ENCODE data around the gene LRRC39.
"Not testable (repeated sequence)": the region's sequence is repeated elsewhere in the genome, so short reads cannot be mapped to it uniquely, and the experiment has no call there.

LRRC39 gene

DNA sequence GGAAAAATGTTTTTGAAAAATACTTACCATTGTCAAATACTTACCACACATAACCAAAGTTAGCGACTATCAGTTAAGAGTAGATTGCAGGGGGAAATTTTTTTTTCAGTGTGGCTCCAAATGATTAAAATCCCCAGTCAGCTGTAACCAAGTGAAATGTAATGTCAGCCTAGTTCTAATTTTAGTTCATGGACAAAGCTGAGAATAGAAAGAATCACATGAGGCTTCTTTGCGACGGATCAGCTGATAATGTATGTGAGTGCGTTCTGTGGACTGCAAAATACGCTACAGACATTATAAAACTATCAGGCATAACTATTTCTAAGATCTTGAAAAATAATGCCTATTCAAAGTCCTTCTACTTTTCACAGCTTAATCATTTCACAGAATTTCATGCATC lies at the start of gene LRRC39:
TSS of gene LRRC39 (minus strand) at position 166 of the 400 bp plus-strand sequence. CDS start 9,740 bp downstream, outside the sequence.
- DNase-seq (ENCODE audit: low read depth in 2 of 2) = no peak

DNA sequence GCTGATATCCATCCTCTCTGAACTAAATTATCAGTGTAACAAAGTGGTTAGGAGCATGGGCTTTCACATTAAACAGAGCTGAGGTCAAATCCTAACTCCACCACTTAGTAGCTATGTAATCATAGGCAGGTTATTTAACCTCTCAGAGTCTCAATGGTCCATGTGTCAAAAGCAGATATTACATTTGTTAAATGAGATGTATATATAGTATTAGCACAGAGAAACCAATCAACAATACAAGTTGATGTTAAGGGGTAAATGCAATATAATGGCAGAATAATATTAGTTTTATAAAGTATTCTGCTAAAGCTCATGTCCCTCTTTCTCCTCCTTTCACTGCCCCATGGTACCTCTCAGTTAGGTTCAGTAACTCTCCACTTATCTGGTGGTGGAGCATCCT lies 44.4 kb upstream of the LRRC39 start:
- DNase-seq (ENCODE audit: low read depth in 2 of 2) = no peak

DNA sequence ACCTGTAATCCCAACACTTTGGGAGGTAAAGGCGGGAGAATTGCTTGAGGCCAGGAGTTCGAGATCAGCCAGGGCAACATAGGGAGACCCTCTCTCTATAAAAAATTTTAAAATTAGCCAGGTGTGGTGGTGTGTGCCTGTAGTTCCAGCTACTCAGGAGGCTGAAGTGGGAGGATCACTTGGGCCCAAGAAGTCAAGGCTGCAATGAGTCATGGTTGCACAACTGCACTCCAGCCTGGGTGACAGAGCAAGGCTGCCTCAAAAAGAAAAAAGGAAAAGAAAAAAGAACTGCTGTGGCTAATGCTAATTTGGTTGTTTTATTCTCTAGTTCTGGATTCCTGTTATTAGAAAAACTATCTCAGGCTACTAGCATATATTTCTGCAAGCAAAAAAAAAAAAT lies 41.8 kb upstream of the LRRC39 start:
- no peak for DNase-seq (ENCODE audit: low read depth in 2 of 2)

DNA sequence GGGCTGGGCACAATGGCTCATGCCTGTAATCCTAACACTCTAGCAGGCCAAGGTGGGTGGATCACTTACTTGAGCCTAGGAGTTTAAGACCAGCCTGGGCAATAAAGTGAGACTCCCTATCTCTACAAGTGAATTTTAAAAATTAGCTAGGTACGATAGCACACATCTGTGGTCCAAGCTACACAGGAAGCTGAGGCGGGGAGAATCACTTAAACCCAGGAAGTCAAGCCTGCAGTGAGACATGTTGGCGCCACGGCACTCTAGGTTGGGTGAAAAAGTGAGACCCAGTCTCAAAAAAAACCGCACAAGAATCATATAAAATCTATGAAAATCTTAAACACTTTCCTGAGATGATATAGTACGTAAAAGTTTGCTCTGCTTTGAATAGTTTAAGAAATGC lies 41.4 kb upstream of the LRRC39 start:
- no peak for DNase-seq (ENCODE audit: low read depth in 2 of 2)

DNA sequence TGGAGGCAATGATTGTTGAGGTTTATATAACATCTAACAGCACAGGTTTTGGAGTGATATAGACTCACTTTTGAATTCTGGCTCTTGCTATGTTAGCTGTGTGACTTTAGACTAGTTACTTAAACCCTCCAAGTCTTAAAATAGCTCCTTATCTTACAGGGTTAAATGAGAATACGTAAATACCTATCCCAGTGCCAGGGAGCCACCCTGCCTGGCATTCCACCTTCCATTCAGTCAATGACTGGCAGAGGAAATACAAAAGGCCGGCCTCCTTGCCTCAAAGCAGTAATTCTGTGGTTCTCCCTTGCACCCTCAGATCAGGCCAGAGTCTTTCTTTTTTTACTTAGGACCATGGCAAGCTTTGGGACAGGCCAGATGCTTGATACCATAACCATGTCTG lies 39.8 kb upstream of the LRRC39 start:
- no peak for DNase-seq (ENCODE audit: low read depth in 2 of 2)

DNA sequence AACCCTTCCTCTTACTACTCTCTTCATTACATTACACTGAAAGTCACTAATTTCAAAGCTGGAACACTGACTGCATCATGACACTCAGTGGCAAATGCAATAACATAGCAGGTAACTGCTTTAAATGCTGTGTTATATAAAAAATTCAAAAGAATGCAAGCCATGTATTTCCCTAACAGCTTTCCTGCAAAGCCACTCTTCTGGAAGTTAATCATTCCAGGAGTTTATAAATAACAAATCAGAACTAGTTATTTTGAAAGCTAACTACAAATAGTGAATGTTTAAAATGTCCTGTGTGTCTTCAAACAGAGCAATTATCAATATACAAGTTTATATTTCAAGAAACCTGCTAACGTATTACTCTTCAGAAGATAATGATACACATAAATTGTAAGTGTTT lies 37.0 kb upstream of the LRRC39 start:
- no peak for DNase-seq (ENCODE audit: low read depth in 2 of 2)

DNA sequence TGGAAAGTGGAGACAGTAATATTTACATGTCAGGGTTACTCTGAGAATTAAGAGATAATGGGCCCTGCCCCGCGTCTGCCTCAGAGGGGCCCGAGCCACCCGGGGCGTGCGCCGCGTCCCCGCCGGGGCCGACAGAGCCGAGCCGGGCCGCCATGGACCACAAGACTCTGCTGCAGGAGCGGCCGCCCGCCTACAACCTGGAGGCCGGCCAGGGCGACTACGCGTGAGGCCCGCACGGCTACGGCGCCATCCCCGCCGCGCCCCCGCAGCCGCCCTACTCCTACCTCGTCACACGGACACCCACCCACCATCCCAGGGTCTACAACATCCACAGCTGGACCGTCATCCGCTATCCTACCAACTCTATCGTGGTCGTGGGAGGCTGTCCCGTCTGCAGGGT lies 35.1 kb upstream of the LRRC39 start:
- DNase-seq (ENCODE audit: low read depth in 2 of 2) = no peak

DNA sequence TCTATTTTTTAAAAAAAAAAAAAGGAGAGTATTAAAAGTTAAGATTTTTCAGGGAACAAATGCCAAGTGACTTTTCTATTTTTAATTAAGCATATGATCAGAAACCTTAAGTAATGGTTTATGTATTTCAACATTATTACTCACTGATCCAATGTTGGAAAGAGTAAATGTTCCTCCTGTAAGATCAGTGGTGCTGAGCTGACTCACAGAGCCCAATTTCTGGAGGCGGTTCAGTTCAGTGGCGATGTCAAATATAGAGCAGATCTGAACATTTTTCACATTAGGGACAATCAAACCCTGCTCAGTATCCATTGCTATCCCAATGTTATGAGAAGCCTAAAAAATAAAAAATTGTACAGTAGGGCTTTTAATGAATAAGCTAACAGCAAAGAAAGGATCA lies 28.2 kb upstream of the LRRC39 start:
- no peak for DNase-seq (ENCODE audit: low read depth in 2 of 2)

DNA sequence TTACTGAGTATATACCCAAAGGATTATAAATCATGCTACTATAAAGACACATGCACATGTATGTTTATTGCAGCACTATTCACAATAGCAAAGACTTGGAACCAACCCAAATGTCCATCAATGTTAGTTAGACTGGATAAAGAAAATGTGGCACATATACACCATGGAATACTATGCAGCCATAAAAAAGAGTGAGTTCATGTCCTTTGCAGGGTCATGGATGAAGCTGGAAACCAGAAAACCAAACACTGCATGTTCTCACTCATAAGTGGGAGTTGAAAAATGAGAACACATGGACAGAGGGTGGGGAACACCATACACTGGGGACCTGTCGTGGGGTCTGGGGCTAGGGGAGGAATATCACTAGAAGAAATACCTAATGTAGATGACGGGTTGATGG lies 27.5 kb upstream of the LRRC39 start:
- DNase-seq (ENCODE audit: low read depth in 2 of 2) = not testable (repeated sequence)

DNA sequence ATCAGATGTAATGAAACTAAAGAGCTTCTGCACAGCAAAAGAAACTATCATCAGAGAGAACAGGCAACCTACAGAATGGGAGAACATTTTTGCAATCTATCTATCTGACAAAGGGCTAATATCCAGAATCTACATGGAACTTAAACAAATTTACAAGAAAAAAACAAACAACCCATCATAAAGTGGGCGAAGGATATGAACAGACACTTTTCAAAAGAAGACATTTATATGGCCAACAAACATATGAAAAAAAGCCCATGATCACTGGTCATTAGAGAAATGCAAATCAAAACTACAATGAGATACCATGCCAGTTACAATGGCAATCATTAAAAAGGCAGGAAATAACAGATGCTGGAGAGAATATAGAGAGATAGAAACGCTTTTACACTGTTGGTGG lies 27.0 kb upstream of the LRRC39 start:
- DNase-seq (ENCODE audit: low read depth in 2 of 2) = not testable (repeated sequence)

DNA sequence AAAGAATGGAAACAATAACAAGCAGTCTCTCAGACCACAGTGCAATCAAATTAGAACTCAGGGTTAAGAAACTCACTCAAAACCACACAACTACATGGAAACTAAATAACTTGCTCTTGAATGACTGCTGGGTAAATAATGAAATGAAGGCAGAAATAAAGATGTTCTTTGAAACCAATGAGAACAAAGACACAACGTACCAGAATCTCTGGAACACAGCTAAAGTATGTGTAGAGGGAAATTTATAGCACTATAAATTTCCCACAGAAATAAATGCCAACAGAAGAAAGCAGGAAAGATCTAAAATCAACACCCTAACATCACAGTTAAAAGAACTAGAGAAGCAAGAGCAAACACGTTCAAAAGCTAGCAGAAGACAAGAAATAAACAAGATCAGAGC lies 24.6 kb upstream of the LRRC39 start:
- DNase-seq (ENCODE audit: low read depth in 2 of 2) = not testable (repeated sequence)

DNA sequence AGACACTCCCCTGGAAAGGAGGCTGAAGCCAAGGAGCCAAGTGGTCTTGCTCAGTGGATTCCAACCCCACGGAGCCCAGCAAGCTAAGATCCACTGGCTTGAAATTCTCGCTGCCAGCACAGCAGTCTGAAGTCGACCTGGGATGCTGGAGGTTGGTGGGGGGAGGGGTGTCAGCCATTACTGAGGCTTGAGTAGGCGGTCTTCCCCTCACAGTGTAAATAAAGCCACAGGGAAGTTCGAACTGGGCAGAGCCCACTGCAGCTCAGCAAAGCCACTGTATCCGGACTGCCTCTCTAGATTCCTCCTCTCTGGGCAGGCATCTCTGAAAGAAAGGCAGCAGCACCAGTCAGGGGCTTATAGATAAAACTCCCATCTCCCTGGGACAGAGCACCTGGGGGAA lies 22.0 kb upstream of the LRRC39 start:
- not testable (repeated sequence) for DNase-seq (ENCODE audit: low read depth in 2 of 2)

DNA sequence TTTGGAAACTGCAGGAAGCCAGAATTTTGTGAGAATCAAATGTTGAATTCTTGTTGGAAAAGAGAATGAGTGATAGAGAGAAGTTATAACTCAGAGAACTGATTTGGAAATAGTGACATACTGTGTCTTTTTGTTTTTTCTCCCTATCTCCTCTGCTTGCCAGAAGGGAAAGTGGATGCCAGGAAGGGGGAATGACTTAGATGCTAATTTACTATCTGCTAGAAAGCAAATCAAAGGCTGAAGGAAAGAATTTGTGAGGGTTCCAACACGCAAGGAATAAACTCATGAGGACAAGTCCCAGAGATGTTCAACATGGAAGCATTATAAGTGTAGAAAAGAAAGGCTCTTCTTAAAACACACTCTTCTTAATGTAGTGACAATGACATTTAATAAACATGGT lies 20.5 kb upstream of the LRRC39 start:
- DNase-seq (ENCODE audit: low read depth in 2 of 2) = no peak

DNA sequence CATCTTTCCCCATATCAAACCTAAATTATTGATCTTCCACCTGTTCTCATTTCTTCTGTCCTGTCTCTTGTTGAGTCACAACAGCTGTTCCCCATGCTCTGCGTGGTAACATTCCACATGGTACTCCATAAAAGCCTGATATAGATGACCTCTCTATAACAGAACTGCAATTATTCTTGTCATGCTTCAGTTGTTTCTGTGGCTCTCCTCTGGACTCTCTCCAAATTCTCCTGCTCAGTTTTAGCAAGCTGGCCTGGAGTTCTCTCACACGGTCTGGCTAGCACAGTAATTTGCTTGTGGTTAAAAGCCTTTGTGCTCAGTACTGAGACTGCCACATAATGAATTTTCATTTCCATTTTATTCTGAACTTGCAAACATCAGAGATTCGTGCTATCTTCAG lies 10.6 kb upstream of the LRRC39 start:
- DNase-seq (ENCODE audit: low read depth in 2 of 2) = no peak

DNA sequence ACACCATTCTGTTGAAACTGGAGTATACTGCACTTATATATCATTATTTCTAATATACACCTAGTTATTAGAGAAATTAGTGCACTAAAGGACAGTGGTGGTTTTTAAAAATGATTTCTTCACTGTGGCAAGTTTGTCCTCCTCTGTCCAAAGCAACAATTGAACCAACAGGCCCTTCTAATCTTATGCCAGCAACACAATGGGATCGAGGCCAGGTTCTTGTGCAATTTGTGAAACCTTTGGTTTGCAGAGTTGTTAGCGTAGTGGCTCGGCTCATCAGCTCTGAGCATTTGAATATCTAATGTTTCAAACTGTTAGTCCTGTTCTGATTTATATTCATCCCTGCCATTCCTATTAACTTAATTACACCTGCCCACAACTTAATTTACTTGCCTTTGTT lies 9.9 kb upstream of the LRRC39 start:
- DNase-seq (ENCODE audit: low read depth in 2 of 2) = no peak

DNA sequence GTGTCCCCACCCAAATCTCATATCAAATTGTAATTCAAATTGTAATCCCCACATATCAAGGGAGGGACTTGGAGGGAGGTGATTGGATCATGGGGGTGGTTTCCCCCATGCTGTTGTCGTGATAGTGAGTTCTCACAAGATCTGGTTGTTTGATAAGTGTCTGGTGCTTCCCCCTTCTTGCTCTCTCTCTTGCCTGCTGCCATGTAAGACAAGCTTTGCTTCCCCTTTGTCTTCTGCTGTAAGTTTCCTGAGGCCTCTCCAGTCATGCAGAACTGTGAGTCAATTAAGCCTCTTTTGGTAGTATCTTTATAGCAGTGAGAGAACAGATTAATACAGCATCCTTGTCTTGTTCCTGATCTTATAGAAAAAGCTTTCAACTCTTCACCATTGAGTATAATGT lies 6.5 kb upstream of the LRRC39 start:
- DNase-seq (ENCODE audit: low read depth in 2 of 2) = no peak

DNA sequence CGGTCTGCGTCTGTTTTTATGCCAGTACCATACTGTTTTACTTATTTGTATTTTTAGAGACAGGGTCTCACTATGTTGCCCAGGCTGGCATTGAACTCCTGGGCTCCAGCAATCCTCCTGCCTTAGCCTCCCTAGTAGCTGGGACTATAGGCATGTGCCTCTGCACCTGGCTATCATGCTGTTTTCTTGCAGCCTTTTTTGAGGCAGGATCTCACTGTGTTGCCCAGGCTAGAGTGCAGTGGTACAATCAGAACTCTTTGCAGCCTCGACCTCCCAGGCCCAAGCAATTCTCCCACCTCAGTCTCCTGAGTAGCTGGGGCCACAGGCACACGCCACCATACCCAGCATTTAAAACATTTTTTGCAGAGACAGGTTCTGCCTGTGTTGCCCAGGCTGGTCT lies 5.3 kb upstream of the LRRC39 start:
- DNase-seq (ENCODE audit: low read depth in 2 of 2) = no peak

DNA sequence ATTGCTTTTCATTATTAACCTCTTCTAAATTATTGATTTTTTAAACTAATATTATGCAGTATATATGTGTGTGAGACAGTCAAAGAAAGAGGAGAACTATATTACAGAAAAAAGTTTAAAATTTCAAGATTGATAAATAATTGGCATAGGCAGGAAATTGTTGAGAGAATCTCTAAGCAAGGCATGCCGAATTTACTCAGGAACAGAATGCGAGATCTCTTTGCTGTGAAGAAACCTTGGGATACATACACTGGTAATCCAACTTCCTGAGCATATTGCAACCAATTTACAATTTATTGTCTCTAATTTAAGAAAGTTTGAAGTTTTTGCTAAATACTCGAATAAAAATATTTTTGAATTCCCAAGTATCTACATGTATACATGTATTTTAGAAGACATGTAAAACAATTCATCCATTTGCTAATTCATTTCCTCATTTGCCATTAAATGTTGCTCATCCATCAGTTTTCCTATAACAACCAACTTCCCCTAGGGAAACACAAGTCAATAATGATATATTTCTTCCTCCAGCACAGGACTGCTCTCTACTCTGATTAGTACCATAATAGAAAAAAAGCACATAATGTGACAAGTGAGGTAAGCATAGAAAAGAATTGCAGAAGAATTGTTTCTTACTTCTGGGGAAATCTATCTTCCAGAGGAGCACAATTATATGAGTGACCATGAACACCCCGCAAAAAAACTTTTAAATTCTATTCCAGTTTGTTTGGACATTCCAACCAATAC lies 588 bp downstream of the LRRC39 start:
- no peak for DNase-seq (ENCODE audit: low read depth in 2 of 2)

DNA sequence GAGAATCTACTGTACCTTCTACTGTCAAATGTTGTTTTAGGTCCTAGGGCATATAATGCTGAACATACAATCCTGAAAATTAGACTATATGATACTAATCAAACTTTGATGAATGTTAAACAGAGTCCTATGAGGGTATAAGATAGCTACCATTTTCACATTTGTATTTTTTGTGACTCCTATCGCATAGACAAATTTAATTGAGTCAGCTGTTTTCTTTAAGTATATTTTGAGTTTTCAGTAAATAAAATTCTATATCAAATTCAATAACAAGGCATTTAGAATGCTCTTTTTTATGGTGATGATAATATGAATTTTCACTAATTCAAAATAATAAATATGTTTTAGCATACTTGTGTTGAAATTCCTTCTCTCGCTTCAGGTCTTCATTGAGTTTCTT lies 10.0 kb downstream of the LRRC39 start:
- DNase-seq (ENCODE audit: low read depth in 2 of 2) = no peak

DNA sequence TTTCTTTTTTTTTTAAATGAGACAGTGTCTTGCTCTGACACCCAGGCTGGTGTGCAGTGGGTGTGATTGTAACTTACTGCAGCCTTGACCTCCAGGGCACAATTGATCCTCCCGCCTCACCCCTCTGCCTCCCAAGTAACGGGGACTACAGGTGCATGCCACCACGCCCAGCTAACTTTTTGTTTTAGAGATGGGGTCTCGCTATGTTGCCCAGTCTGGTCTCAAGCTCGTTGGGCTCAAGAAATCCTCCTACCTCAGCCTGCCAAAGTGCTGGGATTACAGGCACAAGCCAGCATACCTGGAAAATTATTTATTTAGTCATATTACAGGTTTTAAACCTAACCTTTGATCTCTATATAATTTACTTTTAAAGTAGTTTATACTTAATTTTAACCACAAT lies 13.4 kb downstream of the LRRC39 start:
- no peak for DNase-seq (ENCODE audit: low read depth in 2 of 2)

DNA sequence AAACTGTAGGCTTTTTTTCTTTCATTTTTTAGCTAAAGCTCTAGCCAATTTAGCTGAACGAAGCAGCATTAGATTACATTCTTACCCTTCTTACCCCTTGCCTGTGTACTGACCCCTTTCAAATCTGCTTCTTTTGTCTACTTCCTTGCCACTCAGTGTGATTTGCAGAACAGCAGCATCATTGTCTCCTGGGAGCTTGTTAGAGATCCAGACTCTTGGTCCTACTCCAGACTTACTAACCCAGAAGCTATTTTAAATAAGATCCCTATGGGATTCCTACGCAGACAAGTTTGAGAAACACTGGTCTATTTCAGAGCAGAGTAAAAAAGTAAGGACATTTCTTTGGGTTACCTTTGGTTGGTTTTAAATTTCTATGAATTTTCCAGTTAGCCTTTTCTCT lies 13.8 kb downstream of the LRRC39 start:
- DNase-seq (ENCODE audit: low read depth in 2 of 2) = no peak

DNA sequence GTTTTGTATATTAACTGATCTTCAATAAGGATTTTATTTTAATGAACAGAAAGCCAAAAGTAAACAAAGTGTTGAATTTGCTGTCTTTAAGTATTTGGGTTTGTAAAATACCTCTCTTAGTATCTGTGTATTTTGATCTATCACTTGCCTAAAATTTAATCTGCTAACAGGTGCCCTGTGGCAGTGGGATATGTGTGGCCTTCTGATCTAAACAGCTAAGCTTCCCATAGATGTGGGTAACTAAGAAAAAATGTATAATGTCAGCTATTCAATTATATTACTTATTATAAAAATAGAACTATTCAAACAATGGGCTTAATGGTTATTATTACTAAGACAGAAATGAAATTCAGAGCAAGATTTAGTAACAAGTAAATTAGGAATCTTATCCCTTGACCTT lies 15.2 kb downstream of the LRRC39 start:
- no peak for DNase-seq (ENCODE audit: low read depth in 2 of 2)

DNA sequence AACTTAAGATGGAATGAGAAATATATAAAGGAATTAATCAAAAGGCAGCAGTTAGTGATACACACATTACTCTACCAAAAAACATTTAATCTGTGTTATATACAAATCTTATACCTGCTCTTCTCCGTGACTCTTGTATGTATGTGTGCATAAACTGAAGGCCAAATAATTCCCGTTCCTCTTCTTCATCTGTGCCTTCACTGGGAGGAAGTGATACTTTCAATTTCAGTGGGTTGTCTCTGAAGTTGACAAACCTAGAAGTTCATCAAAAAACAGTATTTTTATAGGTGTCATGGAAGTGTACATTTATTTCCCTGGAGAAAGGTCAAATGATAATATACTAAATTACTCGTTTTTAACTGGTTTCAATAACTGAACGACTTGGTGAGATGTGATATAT lies 25.8 kb downstream of the LRRC39 start:
- DNase-seq (ENCODE audit: low read depth in 2 of 2) = no peak

DNA sequence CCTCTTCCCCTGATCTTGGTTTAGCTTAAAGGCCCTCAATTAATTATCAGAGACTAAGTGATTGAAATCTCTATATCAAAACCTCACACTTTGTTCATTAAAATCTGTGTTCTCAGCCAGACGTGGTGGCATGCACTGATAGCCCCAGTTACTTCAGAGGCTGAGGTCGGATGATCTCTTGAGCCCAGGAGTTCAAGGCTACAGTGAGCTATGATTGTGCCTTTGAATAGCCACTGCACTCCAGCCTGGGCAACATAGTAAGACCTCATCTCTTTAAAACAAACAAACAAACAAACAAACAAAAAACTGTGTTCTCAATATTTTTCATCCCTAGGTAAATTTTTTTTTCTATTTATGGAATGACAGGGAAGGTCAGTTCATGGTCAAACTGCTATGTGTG lies 26.4 kb downstream of the LRRC39 start:
- DNase-seq (ENCODE audit: low read depth in 2 of 2) = no peak

All from stimulated activated CD8-positive, alpha-beta memory T cell treated with anti-CD3 and anti-CD28 coated beads, Interleukin-7, amount 100 ng/mL, for 1 hour (primary cell).